Measurements from ENCODE around the gene MACROD2.

Gene MACROD2

GRCh38 chr20:15925376-15925775 lies 1930.1 kb downstream of the MACROD2 start:
- DNase-seq (ENCODE audit: low read depth, low spot score), result no peak
- no peaks in the 10 kb centered on the region for H3K27me3 ChIP-seq (ENCODE audit: insufficient read depth, insufficient read length)
- H3K9me3 ChIP-seq (ENCODE audit: insufficient read depth, low read length), result peaks cover 4% of the 10 kb centered on the region; the same call in 1 of the 2 replicates
- TF ChIP-seq ZNF274 (IDR thresholded peaks at IDR 0.05; ENCODE audit: low read depth, low read length) (no peak), YY1 (IDR thresholded peaks at IDR 0.05; ENCODE audit: insufficient read depth, insufficient read length) (no peak), SUZ12 (IDR thresholded peaks at IDR 0.05; ENCODE audit: extremely low read depth, insufficient read depth, insufficient read length) (no peak)
- no peak overlapping the region for H3K9ac ChIP-seq (ENCODE audit: insufficient read length, low read depth)
- H3K4me3 ChIP-seq (ENCODE audit: insufficient read length, low read depth), result no peak overlapping the region
- no peaks in the 10 kb centered on the region for H3K36me3 ChIP-seq (ENCODE audit: insufficient read depth, insufficient read length, low read length)
- no peaks in the 10 kb centered on the region for H3K4me1 ChIP-seq (ENCODE audit: insufficient read depth, insufficient read length)

- peaks cover 18% of the 10 kb centered on the region; the same call in 1 of the 2 replicates for H3K9me3 ChIP-seq (ENCODE audit: insufficient read depth, low read length)
- H3K36me3 ChIP-seq (ENCODE audit: insufficient read depth, insufficient read length, low read length), result no peaks in the 10 kb centered on the region
- no peak for DNase-seq (ENCODE audit: low read depth, low spot score)
- TF ChIP-seq ZNF274 (IDR thresholded peaks at IDR 0.05; ENCODE audit: low read depth, low read length), result no peak
- no peak for TF ChIP-seq SUZ12 (IDR thresholded peaks at IDR 0.05; ENCODE audit: extremely low read depth, insufficient read depth, insufficient read length)
- TF ChIP-seq YY1 (IDR thresholded peaks at IDR 0.05; ENCODE audit: insufficient read depth, insufficient read length), result no peak
- H3K27me3 ChIP-seq (ENCODE audit: insufficient read depth, insufficient read length), result no peaks in the 10 kb centered on the region
- H3K4me1 ChIP-seq (ENCODE audit: insufficient read depth, insufficient read length), result no peaks in the 10 kb centered on the region
- no peak overlapping the region for H3K9ac ChIP-seq (ENCODE audit: insufficient read length, low read depth)
- H3K4me3 ChIP-seq (ENCODE audit: insufficient read length, low read depth), result no peak overlapping the region
These were observed 1932.8 kb downstream of the MACROD2 start for GRCh38 chr20:15927893-15928650.

- peaks cover 18% of the 10 kb centered on the region; the same call in 1 of the 2 replicates for H3K9me3 ChIP-seq (ENCODE audit: insufficient read depth, low read length)
- H3K9ac ChIP-seq (ENCODE audit: insufficient read length, low read depth), result no peak overlapping the region
- no peak for DNase-seq (ENCODE audit: low read depth, low spot score)
- H3K4me1 ChIP-seq (ENCODE audit: insufficient read depth, insufficient read length), result no peaks in the 10 kb centered on the region
- H3K4me3 ChIP-seq (ENCODE audit: insufficient read length, low read depth), result no peak overlapping the region
- H3K27me3 ChIP-seq (ENCODE audit: insufficient read depth, insufficient read length), result no peaks in the 10 kb centered on the region
- H3K36me3 ChIP-seq (ENCODE audit: insufficient read depth, insufficient read length, low read length), result no peaks in the 10 kb centered on the region
- no peak for TF ChIP-seq ZNF274 (IDR thresholded peaks at IDR 0.05; ENCODE audit: low read depth, low read length)
- no peak for TF ChIP-seq YY1 (IDR thresholded peaks at IDR 0.05; ENCODE audit: insufficient read depth, insufficient read length)
- TF ChIP-seq SUZ12 (IDR thresholded peaks at IDR 0.05; ENCODE audit: extremely low read depth, insufficient read depth, insufficient read length), result no peak
These were observed 1933.6 kb downstream of the MACROD2 start for GRCh38 chr20:15928946-15929345.

GRCh38 chr20:15930311-15931305 lies 1935.3 kb downstream of the MACROD2 start:
- no peak for DNase-seq (ENCODE audit: low read depth, low spot score)
- no peak overlapping the region for H3K4me3 ChIP-seq (ENCODE audit: insufficient read length, low read depth)
- H3K9me3 ChIP-seq (ENCODE audit: insufficient read depth, low read length), result peaks cover 18% of the 10 kb centered on the region; the same call in 1 of the 2 replicates
- H3K27me3 ChIP-seq (ENCODE audit: insufficient read depth, insufficient read length), result no peaks in the 10 kb centered on the region
- no peaks in the 10 kb centered on the region for H3K36me3 ChIP-seq (ENCODE audit: insufficient read depth, insufficient read length, low read length)
- no peaks in the 10 kb centered on the region for H3K4me1 ChIP-seq (ENCODE audit: insufficient read depth, insufficient read length)
- TF ChIP-seq SUZ12 (IDR thresholded peaks at IDR 0.05; ENCODE audit: extremely low read depth, insufficient read depth, insufficient read length), result no peak
- no peak for TF ChIP-seq YY1 (IDR thresholded peaks at IDR 0.05; ENCODE audit: insufficient read depth, insufficient read length)
- TF ChIP-seq ZNF274 (IDR thresholded peaks at IDR 0.05; ENCODE audit: low read depth, low read length), result no peak
- no peak overlapping the region for H3K9ac ChIP-seq (ENCODE audit: insufficient read length, low read depth)

- Histone ChIP-seq H3K9me3 (ENCODE audit: insufficient read depth, low read length) (peaks cover 18% of the 10 kb centered on the region; the same call in 1 of the 2 replicates), H3K27me3 (ENCODE audit: insufficient read depth, insufficient read length) (no peaks in the 10 kb centered on the region), H3K4me3 (ENCODE audit: insufficient read length, low read depth) (no peak overlapping the region), H3K9ac (ENCODE audit: insufficient read length, low read depth) (no peak overlapping the region), H3K36me3 (ENCODE audit: insufficient read depth, insufficient read length, low read length) (no peaks in the 10 kb centered on the region), H3K4me1 (ENCODE audit: insufficient read depth, insufficient read length) (no peaks in the 10 kb centered on the region)
- TF ChIP-seq ZNF274 (IDR thresholded peaks at IDR 0.05; ENCODE audit: low read depth, low read length) (no peak), YY1 (IDR thresholded peaks at IDR 0.05; ENCODE audit: insufficient read depth, insufficient read length) (no peak), SUZ12 (IDR thresholded peaks at IDR 0.05; ENCODE audit: extremely low read depth, insufficient read depth, insufficient read length) (no peak)
- no peak for DNase-seq (ENCODE audit: low read depth, low spot score)
These were observed 1936.6 kb downstream of the MACROD2 start for GRCh38 chr20:15931897-15932296.

- peaks cover 14% of the 10 kb centered on the region; the same call in 1 of the 2 replicates for H3K9me3 ChIP-seq (ENCODE audit: insufficient read depth, low read length)
- H3K9ac ChIP-seq (ENCODE audit: insufficient read length, low read depth), result no peak overlapping the region
- no peak for DNase-seq (ENCODE audit: low read depth, low spot score)
- H3K4me1 ChIP-seq (ENCODE audit: insufficient read depth, insufficient read length), result no peaks in the 10 kb centered on the region
- H3K4me3 ChIP-seq (ENCODE audit: insufficient read length, low read depth), result no peak overlapping the region
- H3K27me3 ChIP-seq (ENCODE audit: insufficient read depth, insufficient read length), result no peaks in the 10 kb centered on the region
- no peaks in the 10 kb centered on the region for H3K36me3 ChIP-seq (ENCODE audit: insufficient read depth, insufficient read length, low read length)
- TF ChIP-seq SUZ12 (IDR thresholded peaks at IDR 0.05; ENCODE audit: extremely low read depth, insufficient read depth, insufficient read length) (no peak), YY1 (IDR thresholded peaks at IDR 0.05; ENCODE audit: insufficient read depth, insufficient read length) (no peak), ZNF274 (IDR thresholded peaks at IDR 0.05; ENCODE audit: low read depth, low read length) (no peak)
These were observed 1941.9 kb downstream of the MACROD2 start for GRCh38 chr20:15937179-15937578.
